Measurements from ENCODE around the gene PTGDR. TPM values are rescaled to one million over a fixed set of nuclear protein-coding genes. Genes with fewer than 3 reads are reported as not detected.

PTGDR gene
- total RNA-seq, 2 experiments from 2014 or later: 0.25 to 0.38 TPM

DNA sequence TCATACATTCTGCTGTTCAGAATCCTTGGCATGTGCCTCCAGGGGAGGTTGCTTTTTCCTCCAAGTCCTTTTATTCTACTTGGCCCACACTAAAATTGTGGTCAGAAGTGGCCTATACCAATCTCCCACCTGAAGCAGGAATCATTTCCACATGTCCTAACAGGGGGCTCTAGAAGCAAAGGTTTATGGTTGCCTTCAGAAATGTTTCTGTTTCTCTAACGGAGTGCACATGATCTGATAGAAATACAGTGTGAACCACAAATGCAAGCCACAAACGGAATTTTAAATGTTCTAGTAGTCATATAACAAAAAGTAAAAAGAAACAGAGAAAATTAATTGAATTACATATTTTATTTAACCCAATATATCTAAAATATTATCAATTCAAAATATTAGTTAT, 50.6 kb downstream of the PTGDR start:
- H3K27ac Mint-ChIP-seq: peak overlapping the region; percentile 97

DNA sequence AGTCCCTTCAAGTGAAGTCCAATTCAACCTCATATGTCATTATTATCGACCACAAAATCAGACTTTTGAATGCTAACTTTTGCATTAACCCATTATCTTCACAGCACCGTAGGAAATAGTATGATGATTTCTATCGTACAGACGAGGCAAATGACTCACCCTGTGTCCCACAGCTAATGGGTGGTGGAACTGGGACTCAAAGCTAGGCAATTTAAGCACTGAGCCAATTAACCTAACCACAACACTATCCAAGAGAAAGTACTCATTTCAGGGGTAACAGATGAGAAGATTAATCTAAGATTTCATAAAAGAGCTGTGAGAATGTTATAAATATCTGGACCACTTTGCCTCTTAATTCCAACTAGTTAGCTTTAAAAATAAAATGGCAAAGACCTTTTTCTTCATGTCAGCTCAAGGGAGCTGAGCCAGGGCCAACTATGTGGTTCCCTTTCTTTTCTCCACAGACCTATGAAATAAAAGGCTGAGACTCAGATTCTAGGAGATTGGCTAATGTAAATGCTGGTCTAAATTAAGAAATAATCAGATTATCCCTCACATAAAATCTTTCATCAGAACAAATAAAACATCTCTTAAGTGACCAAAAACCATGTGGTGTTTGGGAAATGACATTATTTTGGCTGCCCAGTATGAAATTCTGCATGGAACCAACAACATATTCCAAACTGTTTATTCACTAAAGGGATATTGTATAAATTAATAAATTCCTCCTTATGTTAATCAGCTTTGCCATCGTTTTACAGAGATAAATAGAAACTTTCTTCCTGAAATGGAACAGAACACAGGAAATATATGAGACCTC, 51.5 kb downstream of the PTGDR start:
- Mint-ChIP-seq H3K9me3 (peaks cover 18% of the 10 kb centered on the region), H3K36me3 (ENCODE audit: low read depth) (peaks cover 98% of the 10 kb centered on the region), H3K27ac (peak overlapping the region; percentile 86), H3K4me3 (peak overlapping the region; percentile 92), H3K4me1 (peaks cover 64% of the 10 kb centered on the region), H3K27me3 (peaks cover 3% of the 10 kb centered on the region)
- POLR2A ChIA-PET: interaction anchor here (1.0 to 11.5 kb wide), 13 partner anchors 7 to 458 kb away, joined by 3 to 254 read pairs (median 5); partner anchors contain the start of genes GNG2, GPR137C and TXNDC16
- CTCF ChIA-PET: interaction anchor here (0.7 to 7.0 kb wide), 5 partner anchors 8 to 147 kb away, joined by 4 to 28 read pairs (median 5); no protein-coding TSS in a partner anchor
- no peak for DNase-seq

More for the DNA sequence above, 50.6 kb downstream of the PTGDR start:
- Mint-ChIP-seq H3K4me1 (peaks cover 61% of the 10 kb centered on the region), H3K9me3 (peaks cover 17% of the 10 kb centered on the region), H3K27me3 (peaks cover 5% of the 10 kb centered on the region), H3K4me3 (peak overlapping the region; percentile 92), H3K36me3 (ENCODE audit: low read depth) (peaks cover 98% of the 10 kb centered on the region)
- DNase-seq: no peak
- ChIA-PET CTCF (interaction anchor here (0.9 to 7.0 kb wide), 5 partner anchors 9 to 148 kb away, joined by 4 to 28 read pairs (median 6); no protein-coding TSS in a partner anchor), POLR2A (interaction anchor here (0.9 to 11.5 kb wide), 14 partner anchors 8 to 834 kb away, joined by 3 to 254 read pairs (median 5); partner anchors contain the start of genes GNG2, GPR137C and TXNDC16)

DNA sequence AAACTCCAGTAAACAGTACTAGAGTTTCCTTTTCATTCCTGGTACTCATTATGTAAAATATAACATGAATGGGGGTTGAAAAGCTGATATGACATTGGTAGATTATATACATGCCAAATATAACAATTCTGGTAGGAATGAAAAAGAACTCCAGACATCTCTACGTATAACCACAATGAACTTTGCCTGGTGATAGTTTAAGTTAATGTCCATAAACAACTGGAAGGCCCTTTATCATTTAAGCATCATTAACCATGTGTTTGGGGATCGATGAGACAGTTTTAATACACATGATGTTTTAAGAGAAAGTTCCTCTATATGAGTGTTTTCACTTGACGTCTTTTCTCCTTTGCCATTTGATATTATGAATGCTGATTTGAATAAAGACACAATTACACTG, 52.4 kb downstream of the PTGDR start:
- Mint-ChIP-seq H3K27me3 (peaks cover 3% of the 10 kb centered on the region), H3K4me3 (peak overlapping the region; percentile 92), H3K4me1 (peaks cover 73% of the 10 kb centered on the region), H3K27ac (no peak overlapping the region), H3K9me3 (peaks cover 18% of the 10 kb centered on the region), H3K36me3 (ENCODE audit: low read depth) (peaks cover 97% of the 10 kb centered on the region)
- CTCF ChIA-PET: interaction anchor here (7.0 kb wide), 1 partner anchor 32 kb away, joined by 28 read pairs; no protein-coding TSS in a partner anchor
- DNase-seq: no peak
- POLR2A ChIA-PET: interaction anchor here (1.3 to 11.5 kb wide), 5 partner anchors 10 to 459 kb away, joined by 3 to 254 read pairs (median 11); partner anchors contain the start of gene GNG2

DNA sequence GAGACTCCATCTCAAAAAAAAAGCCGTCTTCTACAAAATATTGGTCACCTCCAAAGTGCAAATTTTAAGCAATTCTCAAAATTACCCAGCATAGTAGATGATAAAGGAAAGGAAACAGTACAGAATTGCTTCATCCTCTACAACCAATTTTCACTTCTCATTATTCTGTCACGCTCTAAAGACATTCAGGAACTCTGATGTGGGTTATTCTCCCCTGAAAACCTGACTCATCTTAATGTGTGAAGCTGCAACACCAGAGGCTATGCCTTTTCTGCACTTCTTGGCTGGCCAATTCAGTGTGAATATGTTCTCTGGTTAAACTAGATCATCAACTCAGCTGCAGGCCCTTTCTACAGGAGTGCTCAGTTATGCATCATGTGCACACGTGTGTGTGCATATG, 57.6 kb downstream of the PTGDR start:
- peak overlapping the region; percentile 86 for H3K27ac Mint-ChIP-seq
- peaks cover 93% of the 10 kb centered on the region for H3K36me3 Mint-ChIP-seq (ENCODE audit: low read depth)
- peak; percentile 47 for DNase-seq
- POLR2A ChIA-PET: interaction anchor here (0.7 to 4.7 kb wide), 13 partner anchors 10 to 590 kb away, joined by 3 to 121 read pairs (median 4); partner anchors contain the start of genes GNG2, GPR137C, PTGER2 and TXNDC16
- H3K9me3 Mint-ChIP-seq: peaks cover 18% of the 10 kb centered on the region
- peak overlapping the region; percentile 46 for H3K4me3 Mint-ChIP-seq
- peaks cover 91% of the 10 kb centered on the region for H3K4me1 Mint-ChIP-seq
- CTCF ChIA-PET: interaction anchor here (0.6 to 2.9 kb wide), 4 partner anchors 7 to 27 kb away, joined by 3 to 11 read pairs (median 4); partner anchors contain the start of gene PTGER2
- H3K27me3 Mint-ChIP-seq: peaks cover 2% of the 10 kb centered on the region

DNA sequence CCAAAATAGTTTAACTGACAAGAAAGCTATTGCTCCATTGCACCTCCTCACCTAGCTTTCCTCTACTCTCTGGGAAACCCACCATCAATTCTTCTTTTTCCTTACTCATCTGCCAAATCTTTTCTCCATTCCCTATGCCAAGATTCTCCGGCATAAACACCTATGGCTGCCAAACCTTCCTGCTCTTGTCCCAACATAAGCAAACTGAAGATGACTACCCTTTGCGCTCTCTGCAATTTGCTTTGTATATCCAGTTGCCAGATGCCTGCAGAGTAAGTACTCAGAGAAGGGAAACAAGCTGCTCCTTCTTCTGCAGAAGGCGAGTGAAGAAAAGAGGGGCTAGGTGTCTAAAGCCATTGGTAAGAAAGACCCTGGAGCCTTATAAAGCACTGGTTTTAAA, 58.1 kb downstream of the PTGDR start:
- H3K9me3 Mint-ChIP-seq: peaks cover 16% of the 10 kb centered on the region
- ChIA-PET POLR2A (interaction anchor here (0.7 to 4.7 kb wide), 14 partner anchors 10 to 591 kb away, joined by 3 to 121 read pairs (median 4); partner anchors contain the start of genes GNG2, GPR137C, PTGER2 and TXNDC16), CTCF (interaction anchor here (0.6 to 2.9 kb wide), 4 partner anchors 8 to 26 kb away, joined by 3 to 11 read pairs (median 4); partner anchors contain the start of gene PTGER2)
- H3K27me3 Mint-ChIP-seq: peaks cover 2% of the 10 kb centered on the region
- H3K4me3 Mint-ChIP-seq: peak overlapping the region; percentile 46
- H3K27ac Mint-ChIP-seq: peak overlapping the region; percentile 86
- no peak for DNase-seq
- peaks cover 90% of the 10 kb centered on the region for H3K4me1 Mint-ChIP-seq
- peaks cover 92% of the 10 kb centered on the region for H3K36me3 Mint-ChIP-seq (ENCODE audit: low read depth)

Other genes starting within 250 kb of the PTGDR start
- gene NID2, start 198.6 kb upstream of the PTGDR start, total RNA-seq: under 1 TPM; 0.15 to 0.18 TPM
- gene PTGER2, start 46.6 kb downstream of the PTGDR start, total RNA-seq: 100 to 1,000 TPM; 108 to 112 TPM